SK-MEL-5 (cell line): ENCODE results near the gene CAMK1D. TPM values are rescaled to one million over a fixed set of nuclear protein-coding genes. Genes with fewer than 3 reads are reported as not detected.
"Not testable (repeated sequence)": the region's sequence is repeated elsewhere in the genome, so short reads cannot be mapped to it uniquely, and the experiment has no call there.

Experiments
- DNase-seq: peaks from one replicate; pipeline ENCODE4 v3.0.0-alpha.2; 2016; ENCODE audit warnings: low read depth, low spot score
- in situ Hi-C: cut with HindIII; loops from 2 replicates; pipeline ENCODE4 v1.10.0; 2016; ENCODE audit warnings: low sequenced_read_pairs, high pct_unique_total_duplicates, low pct_unique_long_range_greater_than_20kb
- total RNA-seq: library from RNA; depleted of rRNA; stranded (reverse); fragments of >200 nt; shearing (Covaris generic); gene quantifications from 2 replicates; pipeline ENCODE4 v1.2.3, GENCODE V29; 2014

CAMK1D gene
- total RNA-seq, 1 experiment from 2014 or later = 0.37 TPM

DNA sequence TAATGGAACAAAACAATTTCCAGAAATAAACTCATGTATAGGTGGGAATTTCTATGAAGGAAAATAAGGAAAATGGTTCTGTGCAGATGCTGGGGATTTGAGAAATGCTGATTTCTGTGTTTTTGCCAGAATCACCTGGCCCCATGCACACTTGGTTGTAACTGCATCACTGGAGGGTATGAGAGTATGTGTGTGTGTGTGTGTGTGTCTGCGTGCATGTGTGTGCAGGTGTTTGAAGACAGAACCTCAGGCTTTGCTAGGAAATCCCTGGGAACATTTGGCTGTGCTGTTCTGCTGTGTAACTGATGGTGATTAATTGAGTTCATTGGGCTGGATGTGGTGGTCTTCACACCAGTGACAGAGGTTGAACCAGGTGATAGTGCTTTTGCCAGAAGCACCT, 141.6 kb downstream of the CAMK1D start:
- DNase-seq = no peak
- in situ Hi-C loops = no loop called here

DNA sequence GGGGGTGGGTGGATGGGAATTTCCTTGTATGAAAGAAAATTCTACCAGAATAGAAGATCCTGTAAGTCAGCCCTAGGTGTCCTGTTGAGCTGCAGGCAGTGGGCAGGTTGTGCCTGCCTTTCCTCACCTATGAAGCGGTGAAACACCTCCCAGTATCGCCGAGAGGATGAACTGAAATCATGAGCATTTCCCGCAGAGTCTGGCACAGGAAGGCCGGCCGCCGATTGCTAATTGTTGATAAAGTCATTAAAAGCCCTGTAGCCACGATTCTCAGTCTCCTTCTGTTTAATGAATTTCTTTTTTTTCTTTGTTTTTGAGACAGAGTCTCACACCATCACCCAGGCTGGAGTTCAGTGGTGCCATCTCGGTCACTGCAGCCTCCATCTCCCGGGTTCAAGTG, 142.1 kb downstream of the CAMK1D start:
- in situ Hi-C loops = no loop called here
- DNase-seq = no peak

GRCh38 chr10:12492016-12492415, 142.7 kb downstream of the CAMK1D start:
- no peak for DNase-seq
- in situ Hi-C loops = no loop called here

DNA sequence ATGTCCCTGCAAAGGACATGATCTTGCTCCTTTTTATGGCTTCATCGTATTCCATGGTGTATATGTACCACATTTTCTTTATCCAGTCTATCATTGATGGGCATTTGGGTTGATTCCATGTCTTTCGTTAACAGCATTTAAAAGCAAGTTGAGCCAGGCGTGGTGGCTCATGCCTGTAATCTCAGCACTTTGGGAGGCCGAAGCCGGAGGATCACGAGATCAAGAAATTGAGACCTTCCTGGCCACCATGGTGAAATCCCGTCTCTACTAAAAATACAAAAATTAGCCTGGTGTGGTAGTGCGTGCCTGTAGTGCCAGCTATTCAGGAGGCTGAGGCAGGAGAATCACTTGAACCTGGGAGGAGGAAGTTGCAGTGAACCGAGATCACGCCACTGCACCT, 147.7 kb downstream of the CAMK1D start:
- in situ Hi-C loops, DNase-seq: not testable (repeated sequence)

DNA sequence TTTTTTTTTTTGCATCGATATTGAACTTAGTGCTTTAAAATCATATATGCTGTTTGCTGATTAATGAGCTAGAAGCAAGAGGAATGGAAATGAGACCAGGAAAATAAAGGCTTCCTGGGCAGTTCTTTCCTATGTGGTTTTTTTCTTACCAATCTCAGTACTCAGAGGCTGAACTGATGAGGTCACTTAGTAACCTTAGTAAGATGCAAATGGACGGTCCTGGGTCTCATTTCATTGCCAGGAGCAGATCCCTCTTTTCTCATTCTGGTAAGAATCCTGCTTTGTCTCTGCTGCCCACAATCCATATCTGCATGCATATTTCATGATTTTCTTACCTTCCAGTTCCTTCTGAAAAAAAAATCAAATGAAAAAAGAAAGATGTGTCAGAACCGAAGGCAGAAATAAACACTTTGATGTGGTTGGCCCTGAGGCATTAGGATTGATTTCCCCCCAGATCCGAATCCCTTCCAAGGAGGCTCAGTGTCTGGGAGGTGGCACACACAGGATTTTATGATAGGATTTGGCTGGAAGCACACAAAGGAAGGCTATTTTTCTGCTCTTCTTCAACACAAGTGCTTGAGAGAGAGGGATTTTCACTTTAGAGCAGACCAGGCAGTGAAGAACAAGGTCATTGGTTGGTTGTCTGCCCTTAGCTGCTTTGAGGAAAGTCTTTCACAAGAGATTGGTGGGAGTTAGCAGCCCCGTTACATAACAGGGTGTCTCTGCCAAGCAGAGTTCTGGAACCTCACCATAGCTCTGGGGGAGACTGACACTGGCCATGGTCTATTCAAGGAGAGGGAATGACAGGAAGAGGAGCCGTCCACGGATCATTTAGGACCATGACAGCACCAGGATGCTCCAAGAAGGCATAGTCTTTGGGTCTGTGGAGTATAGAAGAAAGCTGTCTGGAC, 150.0 kb downstream of the CAMK1D start:
- in situ Hi-C loops = no loop called here
- DNase-seq = no peak

- in situ Hi-C loops = no loop called here
These were observed 151.3 kb downstream of the CAMK1D start for GRCh38 chr10:12500381-12501303.

DNA sequence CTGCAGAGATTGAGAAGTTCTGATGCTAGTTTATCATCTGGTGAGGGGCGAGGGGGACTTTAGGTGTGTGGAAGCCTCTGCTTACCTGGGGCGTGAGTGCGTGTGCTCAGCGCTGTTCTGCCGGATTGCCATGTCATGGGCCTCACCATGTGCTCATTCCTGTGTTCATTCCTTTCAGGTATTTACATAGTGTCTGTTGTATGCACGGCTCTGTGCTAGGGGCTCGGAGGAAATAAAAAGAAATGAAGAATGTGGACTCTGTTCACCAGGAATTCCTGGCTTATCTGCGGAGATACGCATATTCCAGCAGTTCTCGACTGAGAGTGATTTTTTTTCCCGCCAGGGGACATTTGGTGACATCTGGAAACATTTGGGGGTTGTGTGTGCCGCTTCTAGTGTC, 152.0 kb downstream of the CAMK1D start:
- no peak for DNase-seq

More at GRCh38 chr10:12500381-12501303, 151.3 kb downstream of the CAMK1D start:
- DNase-seq = no peak

DNA sequence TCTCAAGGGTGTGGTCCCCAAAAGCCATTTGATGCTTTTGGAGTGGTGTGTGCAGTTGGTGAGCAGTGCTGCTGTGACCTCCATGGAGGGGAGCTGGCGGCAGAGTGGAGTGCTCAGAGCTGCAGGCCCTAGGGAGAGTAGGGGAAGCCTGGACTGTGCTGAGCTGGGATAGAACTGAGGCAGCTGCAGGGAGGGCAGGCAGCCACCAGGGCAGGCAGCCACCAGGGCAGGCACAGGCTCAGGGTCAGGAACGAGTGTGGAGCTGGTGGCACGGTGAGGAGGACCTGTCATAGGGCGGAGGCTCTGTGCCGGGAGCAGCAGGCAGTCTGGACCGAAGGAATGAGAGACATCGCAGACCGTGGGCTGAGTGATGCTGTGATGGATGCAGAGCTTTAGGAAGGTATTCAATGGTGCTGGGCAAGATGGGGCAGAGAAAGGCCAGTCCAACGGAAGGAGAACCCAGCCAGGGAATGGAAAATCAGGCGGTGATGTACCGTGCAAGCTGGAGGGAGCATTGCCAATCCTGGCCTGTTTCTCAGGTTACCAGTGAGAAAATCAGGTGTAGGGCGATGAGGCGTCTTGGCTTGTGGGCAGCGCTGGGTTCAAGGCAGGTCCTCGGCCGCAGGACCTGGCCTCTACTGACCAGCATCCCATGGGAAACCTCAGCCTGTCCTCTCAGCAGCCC, 152.6 kb downstream of the CAMK1D start:
- in situ Hi-C loops = no loop called here

More for the DNA sequence above, 152.0 kb downstream of the CAMK1D start:
- in situ Hi-C loops = no loop called here

DNA sequence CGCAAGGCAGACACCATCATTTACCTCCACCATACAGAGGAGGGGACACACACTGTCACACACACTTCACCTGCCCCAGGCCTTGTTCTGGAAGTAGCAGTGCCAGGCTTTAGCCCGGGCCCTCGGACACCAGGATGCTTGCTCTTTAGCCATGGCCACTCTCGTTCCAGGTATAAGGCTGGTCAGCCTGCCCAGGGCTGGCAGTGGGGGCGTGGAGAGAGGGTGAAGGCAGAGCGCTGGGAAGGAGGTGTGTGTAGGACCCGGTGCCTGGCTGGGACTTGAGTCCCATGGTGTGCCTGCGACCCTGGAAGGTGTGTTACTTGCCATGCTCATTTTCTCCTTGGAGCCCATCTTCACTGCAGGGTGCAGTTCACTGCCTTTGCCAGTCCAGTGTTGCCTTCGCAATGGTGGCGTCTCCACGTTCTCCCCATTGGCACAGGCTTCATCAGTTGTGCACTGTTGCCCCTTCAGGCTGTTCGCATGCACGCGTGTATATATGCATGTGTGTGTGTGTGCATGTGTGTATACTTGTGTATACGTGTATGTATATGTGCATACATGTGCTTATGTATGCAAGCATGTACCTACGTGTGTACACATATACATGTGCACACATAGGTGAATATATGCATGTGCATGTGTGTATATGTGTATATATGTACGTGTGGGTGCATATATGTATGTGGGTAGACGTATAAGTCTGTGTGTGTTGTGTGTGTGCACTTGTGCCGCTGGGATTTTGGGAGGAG, 153.4 kb downstream of the CAMK1D start:
- in situ Hi-C loops = no loop called here
- DNase-seq = no peak

More for the DNA sequence above, 152.6 kb downstream of the CAMK1D start:
- DNase-seq = no peak

DNA sequence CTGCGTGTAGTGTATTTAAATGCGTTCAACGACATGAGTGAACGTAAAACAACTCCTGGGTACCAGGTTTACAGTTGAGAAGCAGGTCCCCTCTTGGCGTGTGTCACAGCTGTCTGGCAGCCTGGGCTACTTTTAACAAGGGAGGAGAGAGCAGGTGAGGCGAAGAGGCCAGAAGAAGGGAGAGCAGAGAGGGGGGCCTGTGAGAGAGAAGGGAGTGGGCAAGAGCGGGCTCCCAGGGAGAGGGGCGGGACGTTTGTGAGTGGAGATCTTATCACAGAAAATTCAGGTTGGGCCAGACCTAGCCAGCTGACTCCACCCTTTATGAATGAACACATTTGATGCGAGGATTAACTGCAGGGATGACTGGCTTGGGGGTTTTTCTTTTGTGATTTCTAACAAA, 154.0 kb downstream of the CAMK1D start:
- no peak for DNase-seq
- in situ Hi-C loops = no loop called here

- in situ Hi-C loops = no loop called here
- DNase-seq = no peak
These were observed 154.8 kb downstream of the CAMK1D start for GRCh38 chr10:12504176-12504575.

- no peak for DNase-seq
- in situ Hi-C loops = no loop called here
These were observed 155.3 kb downstream of the CAMK1D start for GRCh38 chr10:12504628-12505027.

DNA sequence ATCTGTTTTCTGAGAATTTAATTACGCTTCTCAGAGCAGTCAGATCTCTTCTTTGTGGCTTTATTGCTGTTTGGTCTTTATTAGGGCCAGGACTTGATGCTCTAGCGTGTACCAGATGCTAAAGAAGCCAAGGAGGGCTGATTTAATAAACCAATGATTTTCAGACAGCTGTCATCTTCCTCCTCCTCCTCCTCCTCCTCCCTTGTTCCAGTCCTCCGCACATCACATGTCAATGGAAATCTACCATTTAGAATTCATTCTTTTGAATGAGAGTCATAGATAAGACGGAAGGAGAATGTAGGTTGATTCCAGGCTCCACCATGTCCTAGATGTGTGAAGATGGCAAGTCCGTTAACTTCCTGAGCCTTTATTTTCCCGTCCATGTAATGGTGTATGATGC, 156.3 kb downstream of the CAMK1D start:
- in situ Hi-C loops = no loop called here

GRCh38 chr10:12507165-12507850, 158.0 kb downstream of the CAMK1D start:
- no peak for DNase-seq
- in situ Hi-C loops = no loop called here

More for the DNA sequence above, 156.3 kb downstream of the CAMK1D start:
- no peak for DNase-seq

GRCh38 chr10:12508165-12508564, 158.8 kb downstream of the CAMK1D start:
- DNase-seq = no peak
- in situ Hi-C loops = no loop called here

GRCh38 chr10:12509016-12509793, 159.9 kb downstream of the CAMK1D start:
- no peak for DNase-seq
- in situ Hi-C loops = no loop called here
